Fibroblast of skin of scalp (primary cell): ENCODE results near the gene SLC7A1. TPM values are rescaled to one million over a fixed set of nuclear protein-coding genes. Genes with fewer than 3 reads are reported as not detected.
"Not testable (repeated sequence)": the region's sequence is repeated elsewhere in the genome, so short reads cannot be mapped to it uniquely, and the experiment has no call there.

Source experiments
- DNase-seq: peaks from one replicate; pipeline ENCODE4 v3.0.0-alpha.2; 2013
- polyA plus RNA-seq, 2 experiments: library from polyadenylated mRNA; unstranded; fragments of 120-200 nt; gene quantifications; one replicate each; pipeline ENCODE4 v1.2.1, GENCODE V29; 2013; ENCODE audit not compliant: insufficient read length in 2 of 2

Gene SLC7A1
- polyA plus RNA-seq (2013, experiment 1 of 2; ENCODE audit: insufficient read length) = 88.8 TPM
- 87.6 TPM for polyA plus RNA-seq (2013, experiment 2 of 2; ENCODE audit: insufficient read length)

GRCh38 chr13:29595380-29596063 is at the start of gene SLC7A1:
Gene SLC7A1 (minus strand): TSS chr13:29595688. CDS start chr13:29536188, 59,500 bp downstream.
- peak; percentile 91 for DNase-seq

- no peak for DNase-seq
These were observed 45.2 kb upstream of the SLC7A1 start for GRCh38 chr13:29640665-29641064.

- DNase-seq = not testable (repeated sequence)
These were observed 41.3 kb upstream of the SLC7A1 start for GRCh38 chr13:29636831-29637230.

- DNase-seq = peak; percentile 4
These were observed 29.5 kb upstream of the SLC7A1 start for GRCh38 chr13:29624997-29625396.

GRCh38 chr13:29621841-29622240 is 26.4 kb upstream of the SLC7A1 start:
- peak; percentile 63 for DNase-seq

GRCh38 chr13:29621051-29621800 is 25.7 kb upstream of the SLC7A1 start:
- peak; percentile 79 for DNase-seq

GRCh38 chr13:29619995-29620394 is 24.5 kb upstream of the SLC7A1 start:
- DNase-seq = peak; percentile 76

- no peak for DNase-seq
These were observed 17.6 kb upstream of the SLC7A1 start for GRCh38 chr13:29613101-29613500.

GRCh38 chr13:29607465-29607864 is 12.0 kb upstream of the SLC7A1 start:
- no peak for DNase-seq

- DNase-seq = no peak
These were observed 10.5 kb upstream of the SLC7A1 start for GRCh38 chr13:29605860-29606526.

GRCh38 chr13:29598321-29598720 is 2.8 kb upstream of the SLC7A1 start:
- DNase-seq = no peak

- DNase-seq = no peak
These were observed 2.2 kb upstream of the SLC7A1 start for GRCh38 chr13:29597706-29598105.

- no peak for DNase-seq
These were observed 1.8 kb upstream of the SLC7A1 start for GRCh38 chr13:29597246-29597645.

GRCh38 chr13:29596064-29596418 is 553 bp upstream of the SLC7A1 start:
- no peak for DNase-seq

- DNase-seq = peak; percentile 80
These were observed 643 bp downstream of the SLC7A1 start for GRCh38 chr13:29594710-29595379.

GRCh38 chr13:29594303-29594709 is 1.2 kb downstream of the SLC7A1 start:
- peak; percentile 81 for DNase-seq

GRCh38 chr13:29593605-29594297 is 1.7 kb downstream of the SLC7A1 start:
- DNase-seq = no peak

GRCh38 chr13:29591310-29591709 is 4.2 kb downstream of the SLC7A1 start:
- DNase-seq = peak; percentile 41

- DNase-seq = no peak
These were observed 5.5 kb downstream of the SLC7A1 start for GRCh38 chr13:29589967-29590366.

- peak; percentile 17 for DNase-seq
These were observed 6.3 kb downstream of the SLC7A1 start for GRCh38 chr13:29589234-29589633.

- no peak for DNase-seq
These were observed 7.8 kb downstream of the SLC7A1 start for GRCh38 chr13:29587645-29588044.
